Duodenal mucosa (tissue), 2 donors: ENCODE data around the gene MYO5B.

Experiments used
- H3K27ac ChIP-seq: one replicate; pipeline ENCODE4 v1.7.0; 2013; ENCODE audit warnings: low read depth, low read length
- H3K27me3 ChIP-seq, 2 donors: one replicate each; pipeline ENCODE4 v1.7.0; 2013; ENCODE audit warnings: low read length in 2 of 2, control low read depth in 1 of 2; ENCODE audit not compliant: insufficient read depth in 2 of 2, control insufficient read depth in 1 of 2
- H3K36me3 ChIP-seq, 2 donors: one replicate each; pipeline ENCODE4 v1.7.0; 2013; ENCODE audit warnings: low read length in 2 of 2, control low read depth in 1 of 2; ENCODE audit not compliant: insufficient read depth in 2 of 2, control insufficient read depth in 1 of 2
- H3K4me1 ChIP-seq, 2 donors: one replicate each; pipeline ENCODE4 v1.7.0; 2013; ENCODE audit warnings: low read length in 2 of 2, control low read depth in 1 of 2; ENCODE audit not compliant: insufficient read depth in 2 of 2, control insufficient read depth in 1 of 2
- H3K4me3 ChIP-seq, 2 donors: one replicate each; pipeline ENCODE4 v1.7.0; 2013; ENCODE audit warnings: low read length in 2 of 2, low read depth in 1 of 2
- H3K9ac ChIP-seq, 2 donors: one replicate each; pipeline ENCODE4 v1.7.0; 2013; ENCODE audit warnings: low read length in 2 of 2, low read depth in 1 of 2
- H3K9me3 ChIP-seq, 2 donors: one replicate each; pipeline ENCODE4 v1.7.0; 2013; ENCODE audit warnings: low read length in 2 of 2, control low read depth in 1 of 2; ENCODE audit not compliant: control insufficient read depth in 1 of 2

MYO5B gene

GRCh38 chr18:49994410-49994809 is 200.5 kb downstream of the MYO5B start:
- Histone ChIP-seq H3K36me3 (peaks cover 6 to 9% of the 10 kb centered on the region in 2 donors), H3K27me3 (no peaks in the 10 kb centered on the region), H3K4me3 (no peak overlapping the region), H3K9me3 (no peaks in the 10 kb centered on the region), H3K9ac (no peak overlapping the region), H3K4me1 (peaks cover 0 to 5% of the 10 kb centered on the region in 2 donors), H3K27ac (no peak overlapping the region)

GRCh38 chr18:49993299-49993698 is 201.6 kb downstream of the MYO5B start:
- Histone ChIP-seq H3K9ac (no peak overlapping the region), H3K4me3 (no peak overlapping the region), H3K36me3 (peaks cover 14 to 17% of the 10 kb centered on the region in 2 donors), H3K4me1 (peaks cover 0 to 5% of the 10 kb centered on the region in 2 donors), H3K27me3 (no peaks in the 10 kb centered on the region), H3K27ac (no peak overlapping the region), H3K9me3 (no peaks in the 10 kb centered on the region)

DNA sequence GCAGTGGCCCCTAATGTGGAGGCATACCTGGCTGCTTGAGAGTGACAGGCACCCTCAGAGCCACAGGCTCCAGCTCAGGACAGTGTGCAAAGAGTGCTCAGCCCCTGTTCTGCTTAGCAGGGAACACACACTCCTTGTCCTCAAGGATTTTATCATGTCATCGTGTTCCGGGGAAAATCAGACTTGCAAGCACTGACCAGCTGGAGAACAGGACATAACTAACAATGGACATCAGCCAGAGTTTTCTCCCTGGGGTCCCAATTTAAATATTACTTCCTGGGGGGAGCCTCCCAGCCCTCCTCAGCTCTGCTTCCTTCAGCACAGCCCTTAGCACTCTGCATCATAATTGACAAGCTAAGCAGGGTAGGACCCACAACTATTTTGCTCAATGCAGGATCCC is 206.2 kb downstream of the MYO5B start:
- Histone ChIP-seq H3K36me3 (peaks cover 14 to 39% of the 10 kb centered on the region in 2 donors), H3K27ac (no peak overlapping the region), H3K27me3 (no peaks in the 10 kb centered on the region), H3K9ac (no peak overlapping the region), H3K4me3 (no peak overlapping the region), H3K9me3 (no peaks in the 10 kb centered on the region), H3K4me1 (no peaks in the 10 kb centered on the region)

GRCh38 chr18:49988101-49988500 is 206.8 kb downstream of the MYO5B start:
- H3K9ac ChIP-seq: no peak overlapping the region
- H3K27ac ChIP-seq: no peak overlapping the region
- no peaks in the 10 kb centered on the region for H3K4me1 ChIP-seq
- H3K9me3 ChIP-seq: no peaks in the 10 kb centered on the region
- no peak overlapping the region for H3K4me3 ChIP-seq
- peaks cover 14 to 44% of the 10 kb centered on the region in 2 donors for H3K36me3 ChIP-seq
- H3K27me3 ChIP-seq: no peaks in the 10 kb centered on the region

DNA sequence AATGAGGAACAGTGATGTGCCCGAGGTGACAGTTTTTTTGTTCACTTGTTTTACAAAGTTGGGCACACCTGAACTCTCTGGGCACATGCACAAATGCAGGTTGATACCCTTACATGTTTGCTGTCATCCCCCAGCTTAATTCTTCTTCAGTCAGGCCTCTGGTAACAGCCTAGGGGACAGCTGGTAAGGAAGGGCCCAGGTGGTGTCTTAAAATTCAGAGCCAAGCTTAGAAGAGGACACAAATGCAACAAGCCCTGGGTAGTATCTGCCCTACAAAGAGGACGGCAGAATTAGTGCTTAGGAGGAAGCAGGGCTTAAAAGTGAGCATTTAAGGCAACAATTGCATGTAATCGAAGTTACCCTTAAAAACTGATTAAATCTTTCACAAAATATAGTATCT is 209.7 kb downstream of the MYO5B start:
- no peaks in the 10 kb centered on the region for H3K27me3 ChIP-seq
- H3K9me3 ChIP-seq: no peaks in the 10 kb centered on the region
- no peak overlapping the region for H3K9ac ChIP-seq
- H3K36me3 ChIP-seq: peaks cover 10 to 46% of the 10 kb centered on the region in 2 donors
- H3K4me1 ChIP-seq: no peaks in the 10 kb centered on the region
- no peak overlapping the region for H3K27ac ChIP-seq
- H3K4me3 ChIP-seq: no peak overlapping the region

DNA sequence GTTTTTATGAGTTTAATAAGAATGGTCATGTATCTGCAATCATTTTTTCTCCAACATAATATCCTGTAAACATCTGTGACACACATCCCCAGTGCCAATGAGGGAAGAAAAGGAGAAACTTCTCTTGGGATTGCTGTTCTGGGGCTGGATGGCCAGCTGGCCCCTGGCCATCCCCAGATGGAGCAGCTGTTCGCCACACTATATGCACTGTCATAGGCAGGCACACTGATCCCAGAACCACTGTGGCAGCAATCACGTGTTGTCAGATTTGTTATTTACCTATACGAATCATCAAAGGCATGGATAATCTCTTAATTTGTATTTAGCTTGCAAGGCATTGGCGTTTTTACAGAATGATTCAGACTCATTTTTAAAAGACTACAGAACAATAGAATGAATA is 214.1 kb downstream of the MYO5B start:
- no peak overlapping the region for H3K9ac ChIP-seq
- H3K4me1 ChIP-seq: no peaks in the 10 kb centered on the region
- H3K27me3 ChIP-seq: no peaks in the 10 kb centered on the region
- peaks cover 0 to 50% of the 10 kb centered on the region in 2 donors for H3K36me3 ChIP-seq
- no peaks in the 10 kb centered on the region for H3K9me3 ChIP-seq
- H3K27ac ChIP-seq: no peak overlapping the region
- no peak overlapping the region for H3K4me3 ChIP-seq

- H3K27ac ChIP-seq: no peak overlapping the region
- H3K27me3 ChIP-seq: no peaks in the 10 kb centered on the region
- no peak overlapping the region for H3K4me3 ChIP-seq
- no peak overlapping the region for H3K9ac ChIP-seq
- H3K9me3 ChIP-seq: no peaks in the 10 kb centered on the region
- H3K36me3 ChIP-seq: peaks cover 9 to 54% of the 10 kb centered on the region in 2 donors
- H3K4me1 ChIP-seq: no peaks in the 10 kb centered on the region
Observed at GRCh38 chr18:49976795-49977560, 218.0 kb downstream of the MYO5B start.

DNA sequence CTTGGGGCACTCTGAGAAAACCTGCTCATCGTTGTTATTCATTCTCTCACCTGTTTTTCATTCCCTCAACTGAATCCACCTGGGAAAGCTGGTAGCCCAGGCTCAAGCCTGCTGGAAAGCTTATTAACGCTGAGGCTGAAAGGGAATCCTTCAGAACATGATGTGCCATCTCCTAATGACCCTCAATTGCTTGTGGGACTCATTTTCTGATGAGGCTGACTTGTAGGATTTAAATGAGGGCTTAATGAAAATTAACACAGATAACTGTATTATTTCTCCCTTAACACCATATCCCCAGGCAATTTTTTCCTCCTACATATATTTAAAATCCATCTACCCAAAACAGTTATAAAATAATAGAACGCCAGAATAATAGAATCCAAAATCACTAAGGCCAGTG is 218.9 kb downstream of the MYO5B start:
- no peaks in the 10 kb centered on the region for H3K9me3 ChIP-seq
- no peak overlapping the region for H3K4me3 ChIP-seq
- H3K9ac ChIP-seq: no peak overlapping the region
- no peaks in the 10 kb centered on the region for H3K27me3 ChIP-seq
- H3K27ac ChIP-seq: no peak overlapping the region
- H3K36me3 ChIP-seq: peaks cover 9 to 54% of the 10 kb centered on the region in 2 donors
- no peaks in the 10 kb centered on the region for H3K4me1 ChIP-seq

DNA sequence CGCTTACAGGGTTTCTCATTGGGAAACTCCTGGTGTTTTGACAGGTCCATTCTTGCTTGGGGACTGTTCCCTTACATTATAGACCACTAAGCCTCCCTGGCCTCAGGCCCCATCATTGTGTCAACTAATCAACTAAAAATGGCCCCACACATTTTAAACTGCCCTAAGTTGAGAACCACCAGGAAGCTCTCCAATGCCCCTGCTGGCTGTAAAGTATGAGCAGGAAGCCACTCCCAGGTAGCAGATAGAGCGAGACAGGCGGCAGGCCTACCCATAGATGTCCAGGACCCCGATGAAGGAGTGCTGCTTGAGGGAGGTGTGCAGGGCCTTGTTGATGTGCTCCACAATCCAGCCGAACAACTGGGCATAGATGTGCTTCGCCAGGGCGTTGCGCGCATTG is 220.9 kb downstream of the MYO5B start:
- peaks cover 0 to under 1% of the 10 kb centered on the region in 2 donors for H3K4me1 ChIP-seq
- H3K27me3 ChIP-seq: no peaks in the 10 kb centered on the region
- H3K4me3 ChIP-seq: no peak overlapping the region
- no peak overlapping the region for H3K9ac ChIP-seq
- H3K27ac ChIP-seq: no peak overlapping the region
- H3K36me3 ChIP-seq: peaks cover 11 to 48% of the 10 kb centered on the region in 2 donors
- H3K9me3 ChIP-seq: no peaks in the 10 kb centered on the region

GRCh38 chr18:49973592-49973991 is 221.4 kb downstream of the MYO5B start:
- Histone ChIP-seq H3K36me3 (peaks cover 11 to 44% of the 10 kb centered on the region in 2 donors), H3K4me3 (no peak overlapping the region), H3K9ac (no peak overlapping the region), H3K4me1 (peaks cover 0 to 5% of the 10 kb centered on the region in 2 donors), H3K27me3 (no peaks in the 10 kb centered on the region), H3K9me3 (no peaks in the 10 kb centered on the region), H3K27ac (no peak overlapping the region)
